Cardiac fibroblast (primary cell): ENCODE data around the gene DNAH6.

Experiments
- DNase-seq, 2 donors: peaks; one replicate each; pipeline versions ENCODE4 v3.0.0 to v3.0.0-alpha.2; 2010; ENCODE audit warnings: low read depth in 2 of 2
- H3K4me3 ChIP-seq, 2 donors: replicated peaks in 1 of 2; 1 replicate in 1 of 2; 2 replicates in 1 of 2; pipeline ENCODE4 v1.5.1; 2011; ENCODE audit warnings: low read depth in 2 of 2, low read length in 2 of 2, mild to moderate bottlenecking in 2 of 2, moderate library complexity in 1 of 2
- CTCF ChIP-seq: IDR thresholded peaks from one replicate; pipeline ENCODE4 v1.5.1; 2011; ENCODE audit warnings: low read depth, mild to moderate bottlenecking, low read length, inconsistent platforms

The DNAH6 gene

DNA sequence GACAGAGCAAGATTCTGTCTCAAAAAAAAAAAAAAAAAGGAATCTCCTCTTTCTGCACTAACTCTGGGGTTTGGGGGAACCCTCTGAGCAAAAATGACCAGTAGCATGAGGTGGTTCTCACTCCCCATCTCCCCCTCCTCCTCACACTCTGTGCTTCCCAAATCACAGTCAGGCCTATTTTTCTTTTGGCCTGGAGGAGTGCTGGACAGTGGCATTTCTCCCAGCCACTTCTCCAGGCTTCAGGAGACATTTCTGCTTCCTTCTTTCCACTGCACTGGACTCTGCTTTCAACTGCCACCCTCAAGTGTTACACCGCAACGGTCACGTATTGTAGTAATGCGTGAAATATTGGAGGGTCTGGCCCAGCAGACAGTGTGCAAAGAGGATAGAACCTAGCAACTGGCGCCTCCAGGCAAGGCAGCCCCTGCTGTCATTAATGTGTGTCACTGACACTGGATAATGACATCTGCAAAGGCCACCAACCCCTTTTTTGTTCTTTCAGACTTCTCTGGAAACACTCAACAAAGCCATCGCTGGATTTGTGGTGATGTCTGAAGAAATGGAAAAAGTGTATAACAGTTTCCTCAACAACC is 295.6 kb downstream of the DNAH6 start:
- DNase-seq, result no peak
- H3K4me3 ChIP-seq, result no peak overlapping the region
- no peak for TF ChIP-seq CTCF

DNA sequence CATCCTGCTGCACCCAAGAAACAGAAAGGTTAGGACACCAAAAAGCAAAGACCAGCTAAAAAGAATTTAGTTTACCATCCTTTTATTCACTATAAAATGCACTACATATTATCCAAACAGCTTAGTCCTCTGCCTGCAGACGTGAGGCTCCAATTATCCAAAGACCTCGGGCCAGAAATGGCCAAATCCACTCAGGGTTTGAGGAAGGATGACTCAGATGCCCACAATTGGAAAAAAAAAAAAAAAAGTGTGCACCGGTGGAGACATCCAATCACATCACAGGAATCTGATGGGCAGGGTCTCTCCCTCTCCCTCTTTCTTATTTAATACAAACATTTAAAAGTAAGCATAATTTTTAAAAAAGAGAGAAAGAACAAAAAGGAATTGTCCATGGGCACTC is 298.8 kb downstream of the DNAH6 start:
- TF ChIP-seq CTCF, result no peak
- DNase-seq, result no peak
- no peak overlapping the region for H3K4me3 ChIP-seq

DNA sequence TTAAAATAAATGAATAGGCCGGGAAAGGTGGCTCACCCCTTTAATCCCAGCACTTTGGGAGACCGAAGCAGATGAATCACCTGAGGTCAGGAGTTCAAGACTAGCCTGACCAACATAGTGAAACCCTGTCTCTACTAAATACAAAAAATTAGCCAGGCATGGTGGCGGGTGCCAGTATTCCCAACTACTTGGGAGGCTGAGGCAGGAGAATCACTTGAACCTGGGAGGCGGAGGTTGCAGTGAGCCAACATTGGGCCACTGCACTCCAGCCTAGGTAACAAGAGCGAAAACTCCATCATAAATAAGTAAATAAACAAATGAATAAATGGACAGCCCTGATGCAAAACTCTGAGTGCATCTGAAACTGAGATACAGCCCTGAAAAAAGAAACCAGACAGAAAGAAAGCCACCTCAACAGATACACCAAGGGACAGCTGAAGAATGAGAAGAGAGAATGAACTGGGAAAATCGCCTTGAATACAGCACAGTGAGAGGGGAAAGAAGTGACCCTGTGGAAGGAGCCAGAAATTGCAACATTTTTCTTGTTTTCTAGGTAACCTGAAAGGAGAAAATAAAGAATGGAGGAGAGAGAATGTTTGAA is 300.2 kb downstream of the DNAH6 start:
- no peak for TF ChIP-seq CTCF
- DNase-seq, result no peak
- no peak overlapping the region for H3K4me3 ChIP-seq

GRCh38 chr2:84817239-84817655 is 300.9 kb downstream of the DNAH6 start:
- no peak overlapping the region for H3K4me3 ChIP-seq
- TF ChIP-seq CTCF, result no peak
- DNase-seq, result no peak

GRCh38 chr2:84821806-84822205 is 305.5 kb downstream of the DNAH6 start:
- TF ChIP-seq CTCF, result no peak
- H3K4me3 ChIP-seq, result no peak overlapping the region
- DNase-seq, result no peak

- DNase-seq, result no peak
- H3K4me3 ChIP-seq, result no peak overlapping the region
- no peak for TF ChIP-seq CTCF
Observed at GRCh38 chr2:84823229-84823628, 306.9 kb downstream of the DNAH6 start.

DNA sequence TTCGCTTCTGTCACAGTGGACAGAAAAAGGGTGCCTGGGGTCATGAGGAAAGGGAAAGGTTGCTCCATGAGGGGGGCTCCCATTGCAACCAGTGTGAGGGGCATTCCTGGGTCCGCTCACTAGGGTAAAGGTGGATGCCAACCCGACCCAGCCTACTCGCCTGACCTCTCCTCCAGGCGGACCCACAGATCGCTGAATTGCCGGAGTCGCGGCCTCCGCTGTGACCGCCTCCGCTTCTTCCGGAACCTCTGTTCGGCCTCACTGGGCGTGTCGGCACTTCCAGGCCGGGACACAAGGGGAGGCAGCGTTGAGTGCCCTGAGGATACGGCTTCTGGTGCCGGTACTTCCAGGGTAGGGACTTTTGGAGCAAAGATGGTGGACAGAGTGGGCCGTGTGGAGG is 307.5 kb downstream of the DNAH6 start:
- TF ChIP-seq CTCF, result no peak
- H3K4me3 ChIP-seq, result no peak overlapping the region
- DNase-seq, result no peak
